SU-DHL-6 (cell line): Measurements from ENCODE around the gene ZMYM3.
"Not testable (repeated sequence)": the region's sequence is repeated elsewhere in the genome, so short reads cannot be mapped to it uniquely, and the experiment has no call there.

Experiments used
- H2AFZ ChIP-seq: fragments of 200-600 bp; sonication (generic); 2 replicates; pipeline ENCODE4 v1.6.1; 2014; ENCODE audit warnings: low read depth, mild to moderate bottlenecking, moderate library complexity, mixed read lengths, antibody characterized with exemption, low read length; ENCODE audit not compliant: severe bottlenecking
- H3F3A ChIP-seq: fragments of 200-600 bp; shearing (Covaris generic); 2 replicates; pipeline ENCODE4 v1.6.0; 2016; ENCODE audit warnings: antibody characterized with exemption, mild to moderate bottlenecking; ENCODE audit not compliant: insufficient read depth
- H3K27ac ChIP-seq: fragments of 200-600 bp; sonication (generic); 2 replicates; pipeline ENCODE4 v1.5.1; 2016; ENCODE audit warnings: low read depth, mild to moderate bottlenecking, low read length, moderate library complexity, mixed read lengths
- H3K27me3 ChIP-seq: fragments of 200-600 bp; sonication (generic), shearing (Covaris generic); 2 replicates; pipeline ENCODE4 v1.6.0; 2014; ENCODE audit warnings: mild to moderate bottlenecking, low read length
- H3K36me3 ChIP-seq: fragments of 200-600 bp; sonication (generic); 2 replicates; pipeline ENCODE4 v1.6.1; 2014; ENCODE audit warnings: mild to moderate bottlenecking, low read length, mixed read lengths
- H3K4me2 ChIP-seq: fragments of 300-600, 200-600 bp; shearing (Covaris generic), sonication (generic); 2 replicates; pipeline ENCODE4 v1.6.0; 2014; ENCODE audit warnings: low read length, low read depth, mild to moderate bottlenecking; ENCODE audit not compliant: poor library complexity, severe bottlenecking
- H3K4me3 ChIP-seq: fragments of 200-600 bp; sonication (generic); 2 replicates; pipeline ENCODE4 v1.5.1; 2014; ENCODE audit warnings: antibody characterized with exemption, low read length, mild to moderate bottlenecking, mixed read lengths; ENCODE audit not compliant: insufficient read depth, poor library complexity, severe bottlenecking
- H3K79me2 ChIP-seq: fragments of 200-600 bp; sonication (generic); 2 replicates; pipeline ENCODE4 v1.6.1; 2014; ENCODE audit warnings: mild to moderate bottlenecking, low read length, moderate library complexity; ENCODE audit not compliant: insufficient read depth
- H3K9ac ChIP-seq: fragments of 200-600 bp; sonication (generic); 2 replicates; pipeline ENCODE4 v1.7.0; 2014; ENCODE audit warnings: mild to moderate bottlenecking, low read length
- H3K9me2 ChIP-seq: fragments of 200-600 bp; sonication (generic); replicated peaks from 2 replicates; pipeline ENCODE4 v1.6.1; 2014; ENCODE audit warnings: low read length; ENCODE audit not compliant: insufficient read depth
- H3K9me3 ChIP-seq: fragments of 200-600 bp; sonication (generic); 2 replicates; pipeline ENCODE4 v1.6.1; 2014; ENCODE audit warnings: low read length, mixed read lengths; ENCODE audit not compliant: insufficient read depth
- H4K20me1 ChIP-seq: fragments of 200-600 bp; sonication (generic); 2 replicates; pipeline ENCODE4 v1.6.1; 2014; ENCODE audit warnings: low read depth, mild to moderate bottlenecking, antibody characterized with exemption, low read length, moderate library complexity, mixed read lengths
- EZH2phosphoT487 ChIP-seq: fragments of 200-600 bp; sonication (generic), shearing (Covaris generic); conservative IDR thresholded peaks from 2 replicates; pipeline ENCODE4 v1.6.1; 2018; ENCODE audit warnings: mild to moderate bottlenecking, antibody characterized with exemption, low read length, moderate library complexity, mixed read lengths
- TF ChIP-seq, protein P1 (sequence below): fragments of 200-600 bp; sonication (generic); IDR thresholded peaks from one replicate; pipeline ENCODE4 v1.5.1; 2017; ENCODE audit warnings: antibody characterized with exemption, mild to moderate bottlenecking, low read length, moderate library complexity; ENCODE audit not compliant: insufficient read depth, poor library complexity, severe bottlenecking

ZMYM3 gene

DNA sequence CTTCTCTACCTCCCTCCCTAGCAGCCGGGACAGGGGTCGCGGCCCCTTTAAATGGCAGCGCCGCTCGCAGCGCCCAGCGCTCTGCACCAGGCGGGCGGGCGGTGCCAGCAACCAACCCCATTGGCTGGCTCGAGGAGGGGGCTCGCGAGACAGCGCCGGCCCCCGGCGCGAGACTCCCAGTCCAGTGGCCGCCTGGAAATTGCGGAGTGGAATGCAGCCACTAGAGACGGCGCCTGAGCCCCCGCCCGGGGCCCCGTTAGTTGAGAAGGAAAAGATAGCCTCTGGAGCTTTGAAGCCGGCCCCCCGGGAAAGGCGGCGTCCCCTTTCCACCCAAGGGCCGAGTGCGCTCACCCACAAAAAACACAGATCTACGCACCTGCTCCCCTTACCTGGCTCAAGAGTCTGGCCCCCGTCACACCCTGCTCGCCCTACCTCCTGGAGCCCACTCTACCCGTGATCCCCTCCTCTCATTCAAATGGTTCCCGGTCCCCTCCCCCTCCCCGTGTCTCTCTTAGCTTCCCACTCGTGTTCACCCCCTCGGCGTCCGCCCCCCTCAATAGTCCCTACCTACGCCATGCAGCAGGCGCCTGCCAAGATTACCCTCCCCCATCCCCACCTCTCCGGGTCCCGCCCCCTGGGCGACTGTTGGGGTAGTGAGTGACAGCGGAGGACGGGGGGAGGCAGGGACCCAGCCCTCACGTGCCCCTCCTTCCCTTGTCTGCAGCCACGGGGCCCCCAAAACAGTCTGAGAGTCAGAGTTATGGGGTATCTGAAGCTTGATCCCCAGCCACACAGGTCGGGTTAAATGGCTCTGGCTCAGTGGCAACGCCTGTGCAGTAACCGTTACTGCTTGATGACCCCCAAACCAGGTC, at the start of gene ZMYM3:
TSS of gene ZMYM3 (minus strand) at position 49 of the 872 bp plus-strand sequence. CDS start 885 bp downstream, outside the sequence.
- H3K9me3 ChIP-seq = no peaks in the 10 kb centered on the region
- no peak for TF ChIP-seq EZH2phosphoT487
- TF ChIP-seq, protein P1, sequence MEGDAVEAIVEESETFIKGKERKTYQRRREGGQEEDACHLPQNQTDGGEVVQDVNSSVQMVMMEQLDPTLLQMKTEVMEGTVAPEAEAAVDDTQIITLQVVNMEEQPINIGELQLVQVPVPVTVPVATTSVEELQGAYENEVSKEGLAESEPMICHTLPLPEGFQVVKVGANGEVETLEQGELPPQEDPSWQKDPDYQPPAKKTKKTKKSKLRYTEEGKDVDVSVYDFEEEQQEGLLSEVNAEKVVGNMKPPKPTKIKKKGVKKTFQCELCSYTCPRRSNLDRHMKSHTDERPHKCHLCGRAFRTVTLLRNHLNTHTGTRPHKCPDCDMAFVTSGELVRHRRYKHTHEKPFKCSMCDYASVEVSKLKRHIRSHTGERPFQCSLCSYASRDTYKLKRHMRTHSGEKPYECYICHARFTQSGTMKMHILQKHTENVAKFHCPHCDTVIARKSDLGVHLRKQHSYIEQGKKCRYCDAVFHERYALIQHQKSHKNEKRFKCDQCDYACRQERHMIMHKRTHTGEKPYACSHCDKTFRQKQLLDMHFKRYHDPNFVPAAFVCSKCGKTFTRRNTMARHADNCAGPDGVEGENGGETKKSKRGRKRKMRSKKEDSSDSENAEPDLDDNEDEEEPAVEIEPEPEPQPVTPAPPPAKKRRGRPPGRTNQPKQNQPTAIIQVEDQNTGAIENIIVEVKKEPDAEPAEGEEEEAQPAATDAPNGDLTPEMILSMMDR = no peak
- peaks cover 23% of the 10 kb centered on the region for H3K79me2 ChIP-seq
- H3K36me3 ChIP-seq = no peaks in the 10 kb centered on the region
- peak within 1 kb of the TSS; percentile 80 for H3K27ac ChIP-seq
- peak within 1 kb of the TSS; percentile 87 for H3K9ac ChIP-seq
- no peaks in the 10 kb centered on the region for H3K27me3 ChIP-seq
- peak within 1 kb of the TSS; percentile 84 for H3K4me2 ChIP-seq
- H3K9me2 ChIP-seq = no peaks in the 10 kb centered on the region
- peak within 1 kb of the TSS; percentile 90 for H3K4me3 ChIP-seq
- H4K20me1 ChIP-seq = no peaks in the 10 kb centered on the region
- peak within 1 kb of the TSS; percentile 71 for H2AFZ ChIP-seq
- H3F3A ChIP-seq = no peaks in the 10 kb centered on the region

DNA sequence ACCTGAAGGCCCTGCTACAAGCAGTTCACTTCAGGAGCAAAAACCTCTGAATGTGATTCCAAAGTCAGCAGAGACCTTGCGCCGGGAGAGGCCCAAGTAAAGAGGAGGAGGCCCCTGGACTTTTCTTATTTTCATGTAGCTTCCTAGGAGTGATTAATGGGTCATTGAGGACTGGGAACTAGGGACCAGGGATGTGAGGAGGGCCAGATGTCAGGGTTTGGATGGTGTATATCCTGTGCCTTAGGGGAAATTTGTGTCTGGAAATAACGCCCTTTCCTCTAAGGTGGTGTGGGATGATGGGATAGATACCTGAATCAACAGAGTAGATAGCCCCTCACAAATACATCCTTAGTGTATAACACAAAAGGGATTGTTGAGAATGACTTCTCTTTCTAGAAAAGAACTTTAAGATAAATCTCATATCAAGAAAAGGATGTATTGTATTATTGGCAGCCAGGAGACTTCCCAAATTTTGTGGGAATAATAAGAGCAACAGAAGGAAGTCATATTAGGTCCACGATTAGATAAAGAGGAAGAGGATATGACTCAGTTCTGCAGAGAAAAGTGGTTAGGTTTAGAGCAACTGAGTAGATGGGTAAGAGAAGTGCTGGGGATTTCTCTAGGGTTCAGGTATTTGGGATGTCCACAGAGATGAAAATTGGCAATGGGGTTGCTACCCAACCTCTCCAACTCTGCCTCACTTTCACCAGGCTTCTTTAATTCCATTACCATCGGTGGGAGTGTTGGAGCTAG, 48.7 kb upstream of the ZMYM3 start:
- Histone ChIP-seq H3K27me3 (no peaks in the 10 kb centered on the region), H3K36me3 (no peaks in the 10 kb centered on the region), H3K9me2 (no peaks in the 10 kb centered on the region), H3K4me2 (no peak overlapping the region), H3F3A (0 out of 2 replicates have a peak, but pooled peaks cover 3% of the 10 kb centered on the region), H4K20me1 (no peaks in the 10 kb centered on the region), H3K27ac (no peak overlapping the region), H3K79me2 (no peaks in the 10 kb centered on the region), H3K9me3 (no peaks in the 10 kb centered on the region), H2AFZ (no peak overlapping the region), H3K4me3 (no peak overlapping the region), H3K9ac (no peak overlapping the region)
- TF ChIP-seq EZH2phosphoT487 = no peak
- TF ChIP-seq, protein P1 = no peak

DNA sequence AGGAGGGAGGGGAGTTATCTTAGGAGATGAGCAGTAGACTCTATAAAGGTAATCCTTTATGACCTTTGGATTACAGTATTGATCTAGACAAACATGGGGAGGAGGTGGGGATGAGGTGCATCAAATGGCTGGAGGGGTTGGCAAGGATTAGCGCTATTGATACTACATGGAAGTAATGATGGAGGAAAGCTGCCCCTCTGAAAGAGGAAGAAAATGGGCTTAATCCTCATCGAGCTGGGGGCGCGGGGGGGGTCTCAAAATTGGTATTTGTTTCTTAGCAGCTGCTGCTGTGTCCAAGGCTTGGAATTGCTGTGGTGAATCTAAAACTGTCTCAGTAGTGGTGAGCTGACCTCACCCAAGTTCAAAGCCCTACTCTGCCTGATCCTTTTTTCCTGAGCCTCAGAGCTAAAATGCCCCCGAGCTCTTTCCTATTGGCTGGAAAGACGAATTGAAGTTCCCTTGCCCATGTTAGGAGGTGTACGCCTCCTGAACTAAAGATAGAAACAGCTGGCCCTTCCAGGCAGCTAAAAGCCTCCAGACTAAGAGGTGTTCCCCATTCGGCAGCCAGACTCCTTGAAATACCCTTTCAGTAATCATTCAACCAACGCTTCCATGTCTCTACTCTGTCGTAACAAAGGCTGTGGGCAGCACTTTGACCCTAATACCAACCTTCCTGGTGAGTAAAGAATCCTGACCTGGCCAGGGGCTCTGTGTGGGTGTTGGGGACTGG, 47.4 kb upstream of the ZMYM3 start, which contains the start of gene ITGB1BP2:
TSS of gene ITGB1BP2 (plus strand) at position 556 of the 730 bp plus-strand sequence. CDS start at position 613, 57 bp downstream.
- Histone ChIP-seq H3K4me2 (no peak within 1 kb of the TSS), H3K9ac (no peak within 1 kb of the TSS), H2AFZ (no peak within 1 kb of the TSS), H3K4me3 (no peak within 1 kb of the TSS), H3K9me3 (no peaks in the 10 kb centered on the region), H3K79me2 (no peaks in the 10 kb centered on the region), H3K27ac (no peak within 1 kb of the TSS), H3K9me2 (no peaks in the 10 kb centered on the region), H3K36me3 (0 out of 2 replicates have a peak, but pooled peaks cover 2% of the 10 kb centered on the region), H3F3A (0 out of 2 replicates have a peak, but pooled peaks cover 3% of the 10 kb centered on the region), H3K27me3 (no peaks in the 10 kb centered on the region), H4K20me1 (no peaks in the 10 kb centered on the region)
- TF ChIP-seq, protein P1 = no peak
- TF ChIP-seq EZH2phosphoT487 = no peak

DNA sequence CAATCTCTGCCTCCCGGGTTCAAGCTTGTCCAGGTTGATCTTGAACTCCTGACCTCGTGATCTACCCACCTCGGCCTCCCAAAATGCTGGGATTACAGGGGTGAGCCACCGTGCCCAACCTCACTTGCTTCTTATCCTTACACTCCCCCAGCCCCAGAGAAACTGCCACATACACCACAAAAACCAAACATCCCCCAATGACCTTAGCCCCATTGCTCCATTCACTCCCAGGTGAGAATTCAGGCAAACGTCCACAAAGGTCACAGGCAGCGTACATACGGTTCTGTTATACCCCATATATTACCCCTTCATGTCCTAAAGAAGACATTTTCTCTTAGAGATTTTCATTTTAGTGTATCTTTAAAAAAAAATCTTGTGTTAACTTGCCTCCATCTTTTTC, 46.6 kb upstream of the ZMYM3 start:
- not testable (repeated sequence) for H2AFZ ChIP-seq, H3K9ac ChIP-seq, H3K9me3 ChIP-seq, H4K20me1 ChIP-seq, H3K4me2 ChIP-seq, H3K36me3 ChIP-seq, H3K79me2 ChIP-seq, H3K4me3 ChIP-seq, H3F3A ChIP-seq, H3K27me3 ChIP-seq, H3K27ac ChIP-seq, H3K9me2 ChIP-seq

DNA sequence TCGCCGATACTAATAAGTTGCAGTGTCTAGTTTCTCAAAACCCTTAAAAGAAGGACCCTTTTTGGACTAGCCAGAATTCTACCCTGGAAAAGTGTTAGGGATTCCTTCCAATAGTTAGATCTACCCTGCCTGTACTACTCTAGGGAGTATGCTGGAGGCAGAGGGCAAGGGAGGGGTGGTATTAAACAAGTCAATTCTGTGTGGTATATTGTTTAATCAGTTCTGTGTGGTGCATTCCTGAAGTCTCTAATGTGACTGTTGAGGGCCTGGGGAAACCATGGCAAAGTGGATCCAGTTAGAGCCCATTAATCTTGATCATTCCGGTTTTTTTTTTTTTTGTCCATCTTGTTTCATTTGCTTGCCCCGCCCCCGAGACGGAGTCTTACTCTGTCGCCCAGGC, 46.1 kb upstream of the ZMYM3 start:
- H3K4me2 ChIP-seq, H3K27me3 ChIP-seq, H4K20me1 ChIP-seq, H3K79me2 ChIP-seq, H3K36me3 ChIP-seq, H3K27ac ChIP-seq, H3K4me3 ChIP-seq, H3K9me3 ChIP-seq, H3K9me2 ChIP-seq, H3K9ac ChIP-seq, H3F3A ChIP-seq, H2AFZ ChIP-seq: not testable (repeated sequence)
